Left colon (tissue), 2 donors: Measurements from ENCODE around the gene NUCB1. TPM values are rescaled to one million over a fixed set of nuclear protein-coding genes. Genes with fewer than 3 reads are reported as not detected.
A peak's percentile ranks its signal among the peaks of the same experiment; 100 is the strongest.
"Not testable (repeated sequence)": the region's sequence is repeated elsewhere in the genome, so short reads cannot be mapped to it uniquely, and the experiment has no call there.

Experiments used
- ATAC-seq: fragments of 200-7000 bp; cut with Tn5 transposase; one replicate; pipeline ENCODE4 v1.9.1; 2020; ENCODE audit warnings: mild to moderate bottlenecking, moderate library complexity
- DNase-seq, 2 donors: peaks; one replicate each; pipeline ENCODE4 v3.0.0-alpha.2; 2020
- intact Hi-C, 2 donors: fragments of 100-400 bp; cut with DNase I in 1 of 2; cut with micrococcal nuclease in 1 of 2; formaldehyde crosslinking; loops; one replicate each; pipeline versions ENCODE4 v1.11.2 to v1.14.0; 2022; cut with DNase I, micrococcal nuclease
- total RNA-seq, 2 donors: library from RNA; stranded (reverse); fragmentation: NEBNext Ultra II Directional; extraction: Animal tissue kit (Norgen Biotek cat#: 25700); gene quantifications; one replicate each; pipeline ENCODE4 v1.2.1, GENCODE V29; 2021
- donor health status: DM: no; HTN: no; CAD: no.
- donor health status: DM: yes; HTN: yes; CAD: no.

Gene NUCB1
- total RNA-seq, 2 donors from 2014 or later = 207 to 210 TPM

DNA sequence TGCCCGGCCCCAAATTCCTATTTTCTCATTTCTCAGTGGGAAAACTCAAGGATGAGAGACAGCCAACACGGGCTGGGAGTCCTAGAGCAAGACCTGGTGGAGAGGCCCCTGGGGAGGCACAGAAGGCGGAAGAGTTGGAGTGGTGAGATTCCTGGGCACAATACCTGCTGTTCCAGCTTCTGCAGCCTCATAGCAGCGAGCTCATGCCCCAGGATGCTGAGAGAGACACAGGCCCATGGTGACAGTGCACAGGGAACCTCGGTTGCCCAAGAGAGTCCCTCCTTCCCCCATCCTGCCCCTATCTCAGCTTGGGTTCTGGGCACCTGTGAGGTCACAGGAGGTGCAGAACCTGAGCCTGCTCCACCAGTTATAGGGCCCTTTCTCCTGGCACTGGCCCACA lies 2.9 kb upstream of the NUCB1 start:
- intact Hi-C loops = no loop called here
- DNase-seq (no peak), ATAC-seq (no peak)

DNA sequence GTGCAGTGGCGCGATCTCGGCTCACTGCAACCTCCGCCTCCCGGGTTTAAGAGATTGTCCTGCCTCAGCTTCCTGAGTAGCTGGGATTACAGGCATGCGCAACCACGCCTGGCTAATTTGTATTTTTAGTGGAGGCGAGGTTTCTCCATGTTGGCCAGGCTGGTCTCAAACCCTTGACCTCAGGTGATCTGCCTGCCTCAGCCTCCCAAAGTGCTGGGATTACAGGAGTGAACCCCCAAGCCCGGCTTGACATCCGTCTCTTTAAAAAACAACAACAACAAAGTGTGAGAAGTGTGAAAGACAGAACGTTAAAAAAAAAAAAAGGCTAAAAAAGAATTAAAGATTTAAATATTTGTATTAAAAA lies 744 bp upstream of the NUCB1 start:
- intact Hi-C loops, ATAC-seq, DNase-seq: not testable (repeated sequence)

DNA sequence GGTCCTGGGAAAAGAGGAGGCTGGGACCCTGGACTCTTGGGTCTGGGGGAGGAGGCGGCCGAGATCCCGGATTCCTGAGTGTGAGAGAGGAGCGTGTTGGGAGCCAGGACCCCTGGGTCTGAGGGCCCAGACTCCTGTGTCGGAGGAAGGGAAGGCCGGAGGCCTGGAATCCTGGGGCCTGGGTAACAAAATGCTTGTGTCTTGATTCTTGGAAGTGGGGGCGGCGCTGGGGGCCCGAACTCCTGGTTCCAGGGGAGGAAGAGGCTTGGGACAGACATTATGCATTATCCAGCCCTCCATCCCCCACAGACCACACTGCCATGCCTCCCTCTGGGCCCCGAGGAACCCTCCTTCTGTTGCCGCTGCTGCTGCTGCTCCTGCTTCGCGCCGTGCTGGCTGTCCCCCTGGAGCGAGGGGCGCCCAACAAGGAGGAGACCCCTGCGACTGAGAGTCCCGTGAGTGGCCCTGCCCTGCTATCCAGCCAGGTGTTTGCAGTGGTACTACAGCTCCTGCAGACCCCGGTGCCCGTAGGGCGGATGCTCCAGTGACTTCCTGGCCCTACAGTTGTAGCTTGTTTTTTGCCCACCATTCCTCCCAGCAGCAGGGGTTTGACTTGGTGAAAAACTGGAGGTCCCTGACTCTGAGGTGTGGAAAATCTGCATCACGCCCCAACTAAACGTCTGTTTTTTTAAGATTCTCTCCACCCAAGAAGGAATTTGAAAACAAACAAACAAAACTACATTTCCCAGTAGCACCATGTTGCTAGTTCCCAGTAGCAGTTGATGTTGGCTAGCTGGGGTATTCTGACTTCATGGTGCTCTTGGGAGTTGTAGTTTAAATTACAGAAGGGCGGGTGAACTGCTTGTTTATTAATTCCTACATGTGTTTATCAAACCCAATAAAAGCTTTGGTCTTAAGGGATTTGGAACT lies 630 bp downstream of the NUCB1 start:
- peak in 1 of 2 donors; percentile 32 for DNase-seq
- peak; percentile 38 for ATAC-seq

DNA sequence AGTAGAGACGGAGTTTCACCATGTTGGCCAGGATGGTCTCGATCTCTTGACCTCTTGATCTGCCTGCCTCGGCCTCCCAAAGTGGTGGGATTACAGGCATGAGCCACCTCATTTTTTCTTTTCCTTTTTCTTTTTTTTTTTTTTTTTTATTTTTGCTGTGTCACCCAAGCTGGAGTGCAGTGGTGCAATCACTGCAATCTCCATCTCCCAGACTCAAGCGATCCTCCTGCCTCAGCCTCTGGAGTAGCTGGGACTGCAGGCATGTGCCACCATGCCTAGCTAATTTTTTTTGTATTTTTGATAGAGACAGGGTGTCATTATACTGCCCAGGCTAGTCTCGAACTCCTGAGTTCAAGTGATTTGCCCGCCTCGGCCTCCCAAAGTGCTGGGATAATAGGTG lies 2.2 kb downstream of the NUCB1 start:
- DNase-seq, ATAC-seq, intact Hi-C loops: not testable (repeated sequence)

More for the DNA sequence above, 630 bp downstream of the NUCB1 start:
- intact Hi-C loops = no loop called here

DNA sequence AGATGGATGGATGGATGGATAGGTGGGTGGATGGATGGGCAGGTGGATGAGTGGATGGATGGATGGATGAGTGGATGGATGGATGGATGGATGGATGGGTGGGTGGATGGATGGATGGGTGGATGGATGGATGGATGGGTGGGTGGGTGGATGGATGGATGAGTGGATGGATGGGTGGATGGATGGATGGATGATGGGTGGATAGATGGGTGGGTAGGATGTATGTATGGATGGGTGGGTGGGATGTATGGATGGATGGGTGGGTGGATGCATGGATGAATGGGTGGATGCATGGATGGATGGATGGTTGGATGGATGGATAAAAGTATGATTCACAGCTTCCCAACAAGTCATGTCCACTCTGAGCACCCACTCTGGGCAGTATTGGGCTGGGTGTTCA lies 3.7 kb downstream of the NUCB1 start:
- ATAC-seq, intact Hi-C loops, DNase-seq: not testable (repeated sequence)

DNA sequence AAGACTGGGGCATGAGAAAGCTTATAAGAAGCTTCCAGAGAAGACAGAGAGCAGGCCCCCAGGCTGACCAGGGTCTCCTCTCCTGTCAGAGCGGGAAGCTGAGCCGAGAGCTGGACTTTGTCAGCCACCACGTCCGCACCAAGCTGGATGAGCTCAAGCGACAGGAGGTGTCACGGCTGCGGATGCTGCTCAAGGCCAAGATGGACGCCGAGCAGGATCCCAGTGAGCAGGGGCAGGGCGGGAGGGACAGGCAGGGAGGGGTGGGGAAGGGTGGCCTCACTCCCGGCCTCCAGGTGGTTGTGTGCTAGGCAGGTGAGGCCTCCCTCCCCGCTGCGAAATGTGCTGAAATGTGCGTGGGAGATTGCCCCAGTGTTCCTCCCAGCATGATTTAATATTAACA lies 5.6 kb downstream of the NUCB1 start:
- ATAC-seq = no peak
- DNase-seq = no peak
- intact Hi-C loops = no loop called here

DNA sequence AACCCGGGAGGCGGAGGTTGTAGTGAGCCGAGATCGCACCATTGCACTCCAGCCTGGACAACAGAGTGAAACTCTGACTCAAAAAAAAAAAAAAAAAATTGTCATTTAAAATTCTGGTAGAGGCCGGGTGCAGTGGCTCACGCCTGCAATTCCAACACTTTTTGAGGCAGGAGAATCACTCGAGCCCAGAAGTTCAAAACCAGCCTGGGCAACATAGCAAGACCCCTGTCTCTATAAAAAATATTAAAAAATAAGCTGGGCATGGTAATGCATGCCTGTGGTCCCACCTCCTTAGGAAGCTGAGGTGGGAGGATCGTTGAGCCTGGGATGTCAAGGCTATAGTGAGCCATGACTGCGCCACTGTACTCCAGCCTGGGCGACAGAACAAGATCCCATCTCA lies 6.2 kb downstream of the NUCB1 start:
- no peak for DNase-seq
- no peak for ATAC-seq
- intact Hi-C loops = no loop called here

DNA sequence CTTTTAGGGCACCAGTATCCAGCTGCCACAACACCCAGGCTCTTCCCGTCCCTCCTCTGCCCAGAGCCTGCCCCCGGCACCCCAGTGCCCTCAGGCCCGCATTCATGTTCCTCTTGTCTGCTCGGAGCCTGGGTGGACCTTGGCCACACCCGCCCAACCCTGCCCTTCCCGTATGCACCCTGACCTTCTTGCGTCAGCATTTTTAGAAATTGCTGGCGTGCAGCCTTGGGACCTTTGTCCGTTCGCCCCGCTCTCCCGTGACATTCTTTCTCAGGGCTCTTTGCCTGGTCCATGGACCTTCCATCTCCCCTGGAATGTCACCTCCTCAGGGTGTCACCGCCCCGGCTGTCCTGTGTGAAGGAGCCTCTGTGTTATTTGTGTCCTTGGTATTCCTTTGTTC lies 7.6 kb downstream of the NUCB1 start:
- ATAC-seq (peak; percentile 93), DNase-seq (peak; percentile 56 to 59)
- intact Hi-C loops = no loop called here

DNA sequence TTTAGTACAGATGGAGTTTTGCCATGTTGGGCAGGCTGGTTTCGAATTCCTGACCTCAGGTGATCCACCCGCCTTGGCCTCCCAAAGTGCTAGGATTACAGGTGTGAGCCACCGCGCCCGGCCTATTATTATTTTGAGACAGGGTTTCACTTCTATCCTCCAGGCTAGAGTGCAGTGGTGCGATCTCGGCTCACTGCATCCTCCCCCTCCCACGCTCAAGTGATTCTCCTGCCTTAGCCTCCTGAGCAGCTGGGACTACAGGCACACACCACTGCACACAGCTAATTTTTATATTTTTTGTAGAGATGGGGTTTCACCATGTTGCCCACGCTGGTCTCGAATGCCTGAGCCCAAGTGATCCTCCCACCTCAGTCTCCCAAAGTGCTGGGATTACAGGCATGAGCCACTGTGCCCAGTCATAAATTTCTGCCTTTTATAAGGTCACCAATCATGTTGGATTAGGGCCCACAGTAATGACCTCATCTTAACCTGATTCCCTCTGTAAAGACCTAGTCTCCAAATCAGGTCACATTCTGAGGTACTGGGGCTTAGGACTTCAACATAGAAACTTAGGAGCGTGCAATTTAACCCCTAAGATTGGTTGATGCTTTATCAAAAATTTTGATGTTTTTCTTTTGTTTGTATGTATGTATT lies 9.4 kb downstream of the NUCB1 start:
- ATAC-seq, intact Hi-C loops: not testable (repeated sequence)

DNA sequence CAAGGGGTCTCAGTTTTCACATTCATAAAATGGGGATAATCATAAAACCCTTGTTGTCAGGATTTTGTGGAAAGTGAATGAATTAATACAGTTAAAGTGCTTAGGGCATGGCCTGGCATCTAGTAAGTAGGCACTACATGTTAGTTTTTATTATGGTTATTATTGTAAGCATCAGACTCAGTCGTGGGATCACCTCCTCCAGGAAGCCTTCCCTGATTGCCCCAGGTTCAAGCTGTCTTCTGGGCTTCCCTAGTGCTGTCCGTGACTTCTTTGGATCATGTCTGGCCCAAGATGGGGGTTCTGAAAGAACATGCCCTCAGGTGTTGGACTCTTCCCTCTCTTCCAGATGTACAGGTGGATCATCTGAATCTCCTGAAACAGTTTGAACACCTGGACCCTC lies 10.7 kb downstream of the NUCB1 start:
- intact Hi-C loops = no loop called here
- ATAC-seq (no peak), DNase-seq (no peak)

More for the DNA sequence above, 9.4 kb downstream of the NUCB1 start:
- DNase-seq = not testable (repeated sequence)

DNA sequence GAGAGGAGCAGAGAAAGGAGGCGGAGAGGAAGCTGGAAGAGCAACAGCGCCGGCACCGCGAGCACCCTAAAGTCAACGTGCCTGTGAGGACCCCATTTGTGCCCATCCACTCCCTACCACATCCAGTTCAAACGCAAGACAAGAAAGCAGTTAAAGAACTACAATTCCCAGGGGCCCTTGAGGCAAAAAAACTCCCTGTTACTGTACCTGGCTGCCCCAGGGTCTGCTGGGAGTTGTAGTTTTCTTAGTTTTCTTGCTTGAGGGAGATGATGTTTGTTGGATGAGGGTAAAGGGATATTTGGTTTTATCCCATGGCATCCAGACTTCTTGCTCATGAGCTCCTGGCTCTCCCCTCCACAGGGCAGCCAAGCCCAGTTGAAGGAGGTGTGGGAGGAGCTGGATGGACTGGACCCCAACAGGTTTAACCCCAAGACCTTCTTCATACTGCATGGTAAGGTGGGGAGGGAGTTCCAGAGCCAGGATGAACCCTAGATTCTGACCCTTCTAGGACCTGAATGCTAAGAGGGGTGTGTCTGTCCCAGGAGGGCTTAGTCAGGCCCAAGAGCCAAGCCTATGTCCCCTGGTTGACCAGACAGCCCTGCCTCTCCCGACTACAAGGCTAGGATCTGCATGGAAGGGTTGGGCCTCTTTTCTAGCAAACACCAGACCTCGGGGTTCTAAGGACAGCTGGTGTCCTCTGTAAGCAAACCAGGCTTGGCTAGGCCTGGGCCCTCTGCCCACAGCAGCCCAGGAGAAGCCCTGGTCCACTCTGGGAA lies 13.2 kb downstream of the NUCB1 start:
- intact Hi-C loops = no loop called here
- DNase-seq (no peak), ATAC-seq (peak; percentile 28)

DNA sequence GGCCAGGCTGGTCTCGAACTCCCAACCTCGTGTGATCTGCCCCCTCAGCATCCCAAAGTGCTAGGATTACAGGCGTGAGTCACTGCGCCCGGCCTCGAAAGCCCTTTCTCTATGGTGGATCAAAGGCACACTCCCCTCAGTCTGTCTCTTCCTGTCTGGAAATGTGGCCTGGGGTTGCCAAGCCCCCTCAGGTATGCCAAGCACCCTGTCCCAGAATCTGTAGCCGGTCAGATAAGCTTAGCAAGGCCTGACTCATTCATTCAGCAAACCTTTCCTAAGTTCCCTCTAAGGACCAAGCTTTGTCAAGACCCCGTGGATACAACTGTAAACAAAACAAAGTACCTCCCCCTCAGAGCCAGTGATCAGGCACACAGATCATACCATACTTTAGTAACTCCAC lies 14.1 kb downstream of the NUCB1 start:
- no peak for ATAC-seq
- intact Hi-C loops = no loop called here
- no peak for DNase-seq

DNA sequence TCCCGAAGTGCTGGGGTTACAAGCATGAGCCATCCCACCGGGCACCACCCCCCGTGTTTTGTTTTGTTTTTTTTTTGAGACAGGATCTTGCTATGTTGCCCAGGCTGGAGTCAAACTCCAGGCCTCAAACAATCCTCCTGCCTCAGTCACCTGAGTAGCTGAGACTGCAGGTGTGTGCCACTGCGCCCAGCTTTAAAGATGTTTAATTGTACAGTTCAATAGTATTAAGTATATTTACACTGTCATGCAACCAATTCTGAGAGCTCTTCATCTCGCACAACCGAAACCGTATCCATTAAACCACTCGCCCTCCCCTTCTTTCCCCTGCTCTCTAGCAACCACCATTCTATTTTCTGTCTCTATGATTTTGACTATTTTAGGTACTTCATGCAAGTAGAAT lies 15.6 kb downstream of the NUCB1 start:
- DNase-seq = no peak
- ATAC-seq = no peak
- intact Hi-C loops = no loop called here

DNA sequence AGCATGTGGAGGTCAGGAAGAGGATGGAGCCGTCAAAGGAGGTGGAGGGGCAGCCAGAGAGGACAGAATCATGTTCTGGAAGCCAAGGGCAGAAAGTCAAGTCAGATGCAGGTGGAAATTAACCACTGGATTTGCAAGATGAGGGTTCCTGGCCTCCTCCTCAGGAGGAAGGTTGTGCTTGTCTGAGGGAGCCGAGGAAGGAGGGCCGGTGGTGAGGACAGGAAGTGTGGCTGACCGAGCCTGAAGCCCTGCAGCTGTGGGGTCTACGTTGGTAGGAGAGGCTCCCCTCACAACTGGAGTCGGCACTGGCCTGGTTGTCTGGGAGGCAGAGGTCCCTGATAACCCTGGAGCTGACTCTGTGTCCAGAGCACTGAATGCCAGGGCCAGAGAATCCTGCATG lies 18.0 kb downstream of the NUCB1 start:
- ATAC-seq = no peak
- DNase-seq = no peak
- intact Hi-C loops = no loop called here

DNA sequence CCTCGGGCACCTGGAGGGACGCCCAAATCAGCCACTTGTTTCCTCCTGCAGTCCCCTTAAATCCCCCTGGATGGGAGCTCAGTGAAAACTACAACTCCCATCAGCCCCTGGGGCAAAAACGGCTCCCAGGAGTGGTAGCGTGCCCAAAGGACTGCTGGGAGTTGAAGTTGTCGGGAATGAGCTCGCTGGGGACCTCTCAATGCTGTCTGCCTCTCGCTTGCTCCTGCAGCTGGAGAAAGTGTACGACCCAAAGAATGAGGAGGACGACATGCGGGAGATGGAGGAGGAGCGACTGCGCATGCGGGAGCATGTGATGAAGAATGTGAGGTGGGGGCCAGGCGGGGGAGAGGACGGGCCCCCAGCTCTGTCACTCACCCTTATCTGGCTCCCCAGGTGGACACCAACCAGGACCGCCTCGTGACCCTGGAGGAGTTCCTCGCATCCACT lies 18.7 kb downstream of the NUCB1 start:
- ATAC-seq (peak; percentile 40), DNase-seq (no peak)
- intact Hi-C loops = no loop called here

DNA sequence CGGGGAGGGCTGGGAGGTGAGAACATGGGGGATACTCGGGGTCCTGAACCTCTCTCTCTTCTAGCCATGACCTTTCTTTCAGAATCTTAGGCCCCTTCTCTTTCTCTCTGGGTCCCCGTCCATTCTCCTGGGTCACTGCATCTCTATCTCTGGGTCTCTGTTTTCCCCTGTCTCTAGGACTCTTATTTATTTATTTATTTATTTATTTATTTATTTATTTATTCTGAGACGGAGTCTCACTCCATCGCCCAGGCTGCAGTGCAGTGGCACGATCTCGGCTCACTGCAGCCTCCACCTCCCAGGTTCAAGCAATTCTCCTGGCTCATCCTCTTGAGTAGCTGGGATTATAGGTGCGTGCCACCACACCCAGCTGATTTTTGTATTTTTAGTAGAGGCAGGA lies 19.2 kb downstream of the NUCB1 start:
- intact Hi-C loops, DNase-seq, ATAC-seq: not testable (repeated sequence)

DNA sequence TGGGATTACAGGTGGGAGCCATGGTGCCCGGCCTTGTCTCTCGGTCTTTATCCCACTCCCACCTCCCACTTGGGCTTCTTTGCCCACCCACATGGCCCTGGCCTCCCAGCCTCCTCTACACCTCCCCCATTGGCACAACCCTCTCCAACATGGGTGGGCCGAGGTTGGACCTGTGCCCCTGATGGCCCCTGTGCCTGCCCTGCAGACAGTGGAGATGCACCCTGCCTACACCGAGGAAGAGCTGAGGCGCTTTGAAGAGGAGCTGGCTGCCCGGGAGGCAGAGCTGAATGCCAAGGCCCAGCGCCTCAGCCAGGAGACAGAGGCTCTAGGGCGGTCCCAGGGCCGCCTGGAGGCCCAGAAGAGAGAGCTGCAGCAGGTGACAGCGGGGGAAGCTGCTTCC lies 20.8 kb downstream of the NUCB1 start:
- ATAC-seq (no peak), DNase-seq (no peak)
- intact Hi-C loops = no loop called here

DNA sequence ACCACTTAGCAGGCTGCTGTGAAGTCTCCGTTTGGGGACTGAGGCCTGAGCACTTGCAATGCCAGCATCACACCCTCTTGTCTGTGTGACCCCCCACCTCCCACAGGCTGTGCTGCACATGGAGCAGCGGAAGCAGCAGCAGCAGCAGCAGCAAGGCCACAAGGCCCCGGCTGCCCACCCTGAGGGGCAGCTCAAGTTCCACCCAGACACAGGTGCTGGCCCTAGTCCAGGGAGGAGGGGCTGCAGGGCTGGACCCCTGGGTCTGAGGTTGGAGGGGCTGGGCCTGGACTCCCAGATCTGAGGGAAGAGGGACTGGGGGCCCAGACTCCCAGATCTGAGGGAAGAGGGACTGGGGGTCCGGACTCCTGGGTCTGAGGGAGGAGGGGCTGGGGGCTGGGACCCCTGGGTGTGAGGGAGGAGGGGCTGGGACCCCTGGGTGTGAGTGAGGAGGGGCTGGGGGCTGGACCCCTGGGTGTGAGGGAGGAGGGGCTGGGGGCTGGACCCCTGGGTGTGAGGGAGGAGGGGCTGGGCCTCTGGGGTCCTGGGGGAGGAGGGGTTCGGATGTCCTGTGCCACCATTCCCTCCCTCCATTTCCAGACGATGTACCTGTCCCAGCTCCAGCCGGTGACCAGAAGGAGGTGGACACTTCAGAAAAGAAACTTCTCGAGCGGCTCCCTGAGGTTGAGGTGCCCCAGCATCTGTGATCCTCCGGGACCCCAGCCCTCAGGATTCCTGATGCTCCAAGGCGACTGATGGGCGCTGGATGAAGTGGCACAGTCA lies 21.8 kb downstream of the NUCB1 start:
- ATAC-seq = no peak
- intact Hi-C loops = no loop called here
- no peak for DNase-seq
